ENCODE measurements around the gene WDPCP.
"Not testable (repeated sequence)": the region's sequence is repeated elsewhere in the genome, so short reads cannot be mapped to it uniquely, and the experiment has no call there.

Gene WDPCP

DNA sequence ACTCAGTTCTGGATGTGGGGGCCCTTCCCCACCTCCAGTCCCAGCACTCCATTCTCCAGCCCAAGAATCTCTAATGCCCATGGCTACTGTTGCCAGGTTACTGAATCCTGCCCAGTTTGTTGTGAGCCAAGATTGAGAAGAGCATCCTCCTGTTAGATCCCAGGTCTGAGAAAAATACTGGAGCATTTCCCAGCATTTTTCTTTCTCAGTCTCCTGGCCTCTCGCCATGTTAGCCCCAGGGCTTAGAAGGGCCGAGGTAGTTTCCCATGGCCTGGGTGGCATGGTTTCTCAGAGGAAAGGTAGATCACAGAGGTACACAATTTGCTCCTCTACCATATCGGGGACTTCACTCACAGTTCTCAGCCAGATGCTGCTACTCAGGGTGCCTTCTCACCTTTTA lies 401.9 kb downstream of the WDPCP start:
- TF ChIP-seq ZFX (IDR thresholded peaks at IDR 0.05; ENCODE audit: borderline replicate concordance): no peak
- TF ChIP-seq, protein P1, sequence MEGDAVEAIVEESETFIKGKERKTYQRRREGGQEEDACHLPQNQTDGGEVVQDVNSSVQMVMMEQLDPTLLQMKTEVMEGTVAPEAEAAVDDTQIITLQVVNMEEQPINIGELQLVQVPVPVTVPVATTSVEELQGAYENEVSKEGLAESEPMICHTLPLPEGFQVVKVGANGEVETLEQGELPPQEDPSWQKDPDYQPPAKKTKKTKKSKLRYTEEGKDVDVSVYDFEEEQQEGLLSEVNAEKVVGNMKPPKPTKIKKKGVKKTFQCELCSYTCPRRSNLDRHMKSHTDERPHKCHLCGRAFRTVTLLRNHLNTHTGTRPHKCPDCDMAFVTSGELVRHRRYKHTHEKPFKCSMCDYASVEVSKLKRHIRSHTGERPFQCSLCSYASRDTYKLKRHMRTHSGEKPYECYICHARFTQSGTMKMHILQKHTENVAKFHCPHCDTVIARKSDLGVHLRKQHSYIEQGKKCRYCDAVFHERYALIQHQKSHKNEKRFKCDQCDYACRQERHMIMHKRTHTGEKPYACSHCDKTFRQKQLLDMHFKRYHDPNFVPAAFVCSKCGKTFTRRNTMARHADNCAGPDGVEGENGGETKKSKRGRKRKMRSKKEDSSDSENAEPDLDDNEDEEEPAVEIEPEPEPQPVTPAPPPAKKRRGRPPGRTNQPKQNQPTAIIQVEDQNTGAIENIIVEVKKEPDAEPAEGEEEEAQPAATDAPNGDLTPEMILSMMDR (IDR thresholded peaks at IDR 0.05): no peak
- no peak overlapping the region for H3K27ac ChIP-seq

DNA sequence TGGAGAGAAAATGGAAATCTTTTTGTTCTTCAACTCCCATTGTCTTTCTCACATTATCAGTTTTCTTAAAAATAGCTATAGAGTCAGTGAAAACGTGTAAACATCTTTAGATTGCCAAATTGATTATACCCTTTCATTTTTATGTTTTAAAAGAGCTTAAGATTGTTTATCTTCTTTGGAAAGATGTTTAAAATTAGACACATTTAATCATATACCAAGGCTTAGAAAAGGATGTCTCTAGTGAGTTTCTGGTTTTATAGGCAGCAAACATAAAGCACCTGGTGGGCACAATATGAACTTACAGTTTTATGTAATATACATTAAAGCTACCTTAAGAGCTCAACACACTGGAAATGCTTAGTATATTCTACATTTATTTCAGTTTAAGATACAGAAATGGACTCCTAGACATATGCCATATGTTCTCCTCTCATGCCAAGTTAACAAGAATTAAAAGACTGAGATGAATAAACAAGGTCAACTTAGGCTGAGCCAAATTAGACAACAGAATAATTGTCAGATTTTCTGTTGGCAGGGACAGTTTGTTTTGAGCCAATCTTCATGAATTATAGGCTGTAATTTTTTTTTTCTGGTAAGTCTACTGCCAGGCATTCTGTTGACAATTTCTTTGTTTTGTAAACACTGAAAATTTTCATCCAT lies 425.0 kb downstream of the WDPCP start:
- no peak for TF ChIP-seq ZFX (IDR thresholded peaks at IDR 0.05; ENCODE audit: borderline replicate concordance)
- TF ChIP-seq, protein P1 (IDR thresholded peaks at IDR 0.05): no peak
- H3K27ac ChIP-seq: 0 out of 2 replicates have a peak overlapping the region, but pooled peaks have one; percentile 0

DNA sequence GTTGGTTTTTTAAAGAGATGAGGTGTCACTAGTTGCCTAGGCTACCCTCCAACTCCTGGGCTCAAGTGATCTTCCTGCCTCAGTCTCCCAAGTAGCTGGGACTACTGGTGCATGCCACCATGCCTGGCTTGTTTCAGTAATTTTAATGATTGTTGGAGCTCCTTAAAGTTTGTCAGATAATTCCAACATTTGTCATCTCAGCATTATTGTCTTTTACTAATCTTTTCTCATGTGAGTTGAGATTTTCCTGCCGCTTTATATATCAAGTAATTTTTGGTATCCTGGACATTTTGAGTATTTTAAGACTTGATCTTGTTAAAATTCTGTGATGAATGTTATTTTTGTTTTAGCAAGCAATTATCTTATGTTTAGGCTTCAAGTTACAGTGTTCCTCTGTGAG lies 429.0 kb downstream of the WDPCP start:
- TF ChIP-seq, protein P1 (IDR thresholded peaks at IDR 0.05): no peak
- no peak for TF ChIP-seq ZFX (IDR thresholded peaks at IDR 0.05; ENCODE audit: borderline replicate concordance)
- H3K27ac ChIP-seq: no peak overlapping the region

DNA sequence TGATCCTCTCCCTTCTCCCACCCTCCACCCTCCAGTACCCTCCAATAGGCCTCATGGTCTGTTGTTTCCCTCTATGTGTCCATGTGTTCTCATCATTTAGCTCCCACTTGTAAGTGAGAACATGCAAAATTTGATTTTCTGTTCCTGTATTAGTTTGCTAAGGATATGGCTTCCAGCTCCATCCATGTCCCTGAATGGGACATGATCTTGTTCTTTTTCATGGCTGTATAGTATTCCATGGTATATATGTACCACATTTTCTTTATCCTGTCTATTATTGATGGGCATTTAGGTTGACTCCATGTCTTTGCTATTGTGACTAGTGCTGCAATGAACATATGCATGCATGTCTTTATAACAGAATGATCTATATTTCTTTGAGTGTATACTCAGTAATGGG lies 451.6 kb downstream of the WDPCP start:
- not testable (repeated sequence) for H3K27ac ChIP-seq

DNA sequence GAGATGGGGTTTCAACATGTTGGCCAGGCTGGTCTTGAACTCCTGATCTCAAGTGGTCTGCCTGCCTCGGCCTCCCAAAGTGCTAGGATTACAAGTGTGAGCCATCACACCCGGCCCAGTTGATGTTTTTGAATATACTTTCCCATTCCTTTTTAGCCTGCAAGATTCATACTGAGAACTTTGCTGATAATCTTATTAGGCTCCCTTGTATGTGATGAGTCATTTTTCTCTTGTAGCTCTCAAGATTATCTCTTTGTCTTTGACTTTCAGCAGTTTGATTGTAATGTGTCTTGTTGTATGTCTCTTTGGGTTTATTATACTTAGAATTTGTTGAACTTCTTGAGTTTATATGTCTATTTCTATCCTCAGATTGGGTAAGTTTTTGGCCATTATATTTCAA lies 456.3 kb downstream of the WDPCP start:
- no peak overlapping the region for H3K27ac ChIP-seq
- no peak for TF ChIP-seq ZFX (IDR thresholded peaks at IDR 0.05; ENCODE audit: borderline replicate concordance)
- TF ChIP-seq, protein P1 (IDR thresholded peaks at IDR 0.05): no peak

DNA sequence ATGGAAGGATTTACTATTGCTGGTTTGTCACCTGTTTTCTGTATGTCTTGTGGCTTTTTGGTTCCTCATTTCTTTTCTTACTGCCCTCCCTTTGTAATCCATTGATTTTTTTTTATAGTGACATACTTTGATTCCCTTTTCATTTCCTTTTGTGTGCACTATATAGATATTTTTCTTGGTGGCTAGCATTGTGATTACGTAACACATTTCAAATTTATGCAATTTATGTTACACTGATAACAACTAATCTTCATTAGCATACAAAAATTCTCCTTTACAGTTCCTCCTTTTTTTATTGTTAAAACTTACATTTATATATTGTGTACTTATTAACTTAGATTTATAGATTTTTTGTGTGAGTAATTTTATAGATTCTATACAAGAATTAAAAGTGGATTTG lies 457.1 kb downstream of the WDPCP start:
- TF ChIP-seq ZFX (IDR thresholded peaks at IDR 0.05; ENCODE audit: borderline replicate concordance): no peak
- TF ChIP-seq, protein P1 (IDR thresholded peaks at IDR 0.05): no peak
- H3K27ac ChIP-seq: no peak overlapping the region

DNA sequence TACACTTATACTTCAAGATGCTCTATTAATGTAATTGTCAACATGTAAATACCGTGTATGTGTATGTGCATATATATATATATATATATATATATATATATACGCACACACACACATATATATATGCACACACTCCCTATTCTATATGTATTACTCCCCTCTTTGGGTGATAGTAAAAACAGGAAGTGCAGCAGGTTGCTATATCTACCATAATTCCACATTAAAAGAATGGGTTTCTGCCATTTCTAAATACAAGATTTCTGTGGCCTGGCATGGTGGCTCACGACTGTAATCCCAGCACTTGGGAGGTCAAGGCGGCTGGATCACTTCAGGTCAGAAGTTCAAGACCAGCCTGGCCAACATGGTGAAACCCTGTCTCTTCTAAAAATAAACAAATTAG lies 460.7 kb downstream of the WDPCP start:
- TF ChIP-seq, protein P1 (IDR thresholded peaks at IDR 0.05): no peak
- no peak for TF ChIP-seq ZFX (IDR thresholded peaks at IDR 0.05; ENCODE audit: borderline replicate concordance)
- H3K27ac ChIP-seq: no peak overlapping the region

DNA sequence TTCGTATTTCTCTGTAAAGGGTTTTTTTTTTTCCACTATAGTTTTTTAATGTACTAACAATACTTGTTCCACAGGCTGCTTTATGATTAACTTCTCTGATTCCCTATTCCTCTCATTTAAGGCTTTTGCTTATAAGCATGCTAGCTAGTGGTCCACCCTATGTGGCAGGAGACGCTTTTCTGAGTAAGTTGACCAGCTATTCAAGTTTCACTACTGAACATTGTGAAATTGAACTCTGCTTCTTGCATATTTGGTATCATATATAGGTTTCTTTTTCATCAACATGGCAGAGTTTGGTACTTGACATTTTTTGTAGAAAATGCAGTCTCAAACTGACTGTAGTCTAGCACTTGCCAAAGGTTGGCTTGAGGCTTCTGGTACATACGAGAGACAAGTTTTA lies 463.4 kb downstream of the WDPCP start:
- TF ChIP-seq ZFX (IDR thresholded peaks at IDR 0.05; ENCODE audit: borderline replicate concordance): no peak
- TF ChIP-seq, protein P1 (IDR thresholded peaks at IDR 0.05): no peak
- no peak overlapping the region for H3K27ac ChIP-seq

All from 22Rv1 (cell line).